A549 (cell line): ENCODE data around the gene SLAMF8.

ENCODE experiments used
- CTCF ChIP-seq: fragments of >200 bp; sonication (Bioruptor Twin); formaldehyde crosslinking; IDR thresholded peaks from 3 replicates; pipeline ENCODE4 v1.5.1; 2016
- POLR2A ChIP-seq: IDR thresholded peaks from 2 replicates; pipeline ENCODE4 v1.6.1; 2012; ENCODE audit warnings: mild to moderate bottlenecking, low read length
- RAD21 ChIP-seq, 2 experiments: fragments of >200 bp in 1 of 2; sonication (Bioruptor Twin) in 1 of 2; formaldehyde crosslinking in 1 of 2; IDR thresholded peaks in 1 of 2; conservative IDR thresholded peaks in 1 of 2; 2 replicates in 1 of 2; 3 replicates in 1 of 2; pipeline ENCODE4 v1.6.1; 2012 to 2018; ENCODE audit warnings: inconsistent platforms in 1 of 2

- no peak for TF ChIP-seq POLR2A
- TF ChIP-seq CTCF = no peak
- TF ChIP-seq RAD21 (conservative IDR thresholded peaks at IDR 0.05 in 1 of 2, IDR thresholded peaks at IDR 0.05 in 1 of 2) = no peak
Observed at GRCh38 chr1:159845751-159846629, 19.3 kb downstream of the SLAMF8 start.
